Subcutaneous abdominal adipose tissue (tissue), 5 donors: ENCODE results near the gene SCARB1.

Source experiments
- H3K27ac ChIP-seq: one replicate; pipeline ENCODE4 v1.7.0; 2013; ENCODE audit warnings: low read depth, mild to moderate bottlenecking, inconsistent platforms, low read length, moderate library complexity
- H3K27me3 ChIP-seq, 5 donors: one replicate each; pipeline ENCODE4 v1.7.0; 2013; ENCODE audit warnings: low read length in 5 of 5, inconsistent platforms in 1 of 5; ENCODE audit not compliant: control insufficient read depth in 5 of 5, insufficient read depth in 4 of 5
- H3K36me3 ChIP-seq, 5 donors: one replicate each; pipeline ENCODE4 v1.7.0; 2013; ENCODE audit warnings: low read length in 5 of 5; ENCODE audit not compliant: control insufficient read depth in 5 of 5, insufficient read depth in 5 of 5
- H3K4me1 ChIP-seq, 5 donors: one replicate each; pipeline ENCODE4 v1.7.0; 2013; ENCODE audit warnings: low read length in 5 of 5, mild to moderate bottlenecking in 3 of 5, moderate library complexity in 1 of 5; ENCODE audit not compliant: control insufficient read depth in 5 of 5, insufficient read depth in 5 of 5
- H3K4me3 ChIP-seq, 5 donors: one replicate each; pipeline ENCODE4 v1.7.0; 2013; ENCODE audit warnings: low read length in 5 of 5, low read depth in 1 of 5
- H3K9ac ChIP-seq, 5 donors: one replicate each; pipeline ENCODE4 v1.7.0; 2013; ENCODE audit warnings: low read length in 5 of 5, mild to moderate bottlenecking in 4 of 5, moderate library complexity in 3 of 5
- H3K9me3 ChIP-seq, 5 donors: one replicate each; pipeline ENCODE4 v1.7.0; 2013; ENCODE audit warnings: low read length in 5 of 5; ENCODE audit not compliant: control insufficient read depth in 5 of 5
- donor health status: healthy.
- donor health status: healthy.
- donor health status: healthy.
- donor health status: healthy.
- donor health status: healthy.

Gene SCARB1

GRCh38 chr12:124822218-124822617 is 41.4 kb downstream of the SCARB1 start:
- Histone ChIP-seq H3K4me3 (no peak overlapping the region), H3K27me3 (no peaks in the 10 kb centered on the region), H3K4me1 (peaks cover 0 to 21% (median 13%) of the 10 kb centered on the region in 5 donors), H3K27ac (no peak overlapping the region), H3K9me3 (no peaks in the 10 kb centered on the region), H3K9ac (no peak overlapping the region), H3K36me3 (peaks cover 0 to 3% (median 0%) of the 10 kb centered on the region in 5 donors)

- Histone ChIP-seq H3K27ac (no peak overlapping the region), H3K4me3 (no peak overlapping the region), H3K9me3 (no peaks in the 10 kb centered on the region), H3K4me1 (peaks cover 0 to 21% (median 13%) of the 10 kb centered on the region in 5 donors), H3K9ac (no peak overlapping the region), H3K36me3 (peaks cover 0 to 8% (median 4%) of the 10 kb centered on the region in 5 donors), H3K27me3 (no peaks in the 10 kb centered on the region)
Measured at GRCh38 chr12:124821252-124822200, 42.1 kb downstream of the SCARB1 start.

DNA sequence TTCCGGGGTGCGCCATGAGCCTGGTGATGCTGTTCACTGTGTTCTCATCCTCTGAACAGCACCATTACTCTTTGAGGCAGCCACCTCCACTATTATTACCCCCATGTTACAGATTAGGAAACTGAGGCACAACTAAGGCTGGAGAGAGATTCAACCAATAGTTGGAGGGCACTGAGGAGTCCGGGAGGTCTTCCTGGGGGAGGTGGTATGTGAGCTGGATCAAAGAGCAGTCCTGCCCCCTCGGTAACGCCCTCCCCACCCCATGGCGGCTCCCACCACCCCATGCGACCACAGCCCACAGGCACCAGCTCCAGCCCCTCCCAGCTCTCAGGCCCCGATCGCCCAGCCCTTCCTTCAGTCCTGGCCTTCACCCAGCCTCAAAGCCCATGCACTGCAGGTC is 43.5 kb downstream of the SCARB1 start:
- Histone ChIP-seq H3K27me3 (no peaks in the 10 kb centered on the region), H3K36me3 (peaks cover 0 to 16% (median 13%) of the 10 kb centered on the region in 5 donors), H3K4me3 (no peak overlapping the region), H3K4me1 (peaks cover 0 to 21% (median 12%) of the 10 kb centered on the region in 5 donors), H3K9me3 (no peaks in the 10 kb centered on the region), H3K9ac (no peak overlapping the region), H3K27ac (no peak overlapping the region)

DNA sequence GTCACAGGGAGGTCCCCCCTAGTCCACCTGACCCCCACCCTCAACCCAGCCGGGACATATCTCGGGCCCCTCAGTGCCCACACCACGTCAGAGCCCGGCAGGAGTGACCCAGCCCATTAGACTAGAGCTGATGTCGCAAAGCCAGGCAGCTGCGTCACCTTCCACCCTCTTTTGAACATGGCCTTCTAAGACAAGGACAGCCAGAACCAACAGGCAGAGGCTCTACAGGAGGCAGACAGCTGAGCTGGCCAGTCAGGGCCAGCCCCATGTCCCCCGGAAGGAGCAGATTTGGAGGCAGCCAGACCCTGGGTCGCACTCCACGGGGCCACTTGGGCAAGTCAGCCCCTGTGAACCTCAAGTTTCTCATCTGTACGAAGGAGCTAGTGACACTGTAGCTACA is 44.1 kb downstream of the SCARB1 start:
- no peak overlapping the region for H3K4me3 ChIP-seq
- H3K9me3 ChIP-seq: no peaks in the 10 kb centered on the region
- H3K27ac ChIP-seq: no peak overlapping the region
- H3K36me3 ChIP-seq: peaks cover 0 to 23% (median 20%) of the 10 kb centered on the region in 5 donors
- H3K4me1 ChIP-seq: peaks cover 0 to 19% (median 12%) of the 10 kb centered on the region in 5 donors
- H3K27me3 ChIP-seq: no peaks in the 10 kb centered on the region
- no peak overlapping the region for H3K9ac ChIP-seq

DNA sequence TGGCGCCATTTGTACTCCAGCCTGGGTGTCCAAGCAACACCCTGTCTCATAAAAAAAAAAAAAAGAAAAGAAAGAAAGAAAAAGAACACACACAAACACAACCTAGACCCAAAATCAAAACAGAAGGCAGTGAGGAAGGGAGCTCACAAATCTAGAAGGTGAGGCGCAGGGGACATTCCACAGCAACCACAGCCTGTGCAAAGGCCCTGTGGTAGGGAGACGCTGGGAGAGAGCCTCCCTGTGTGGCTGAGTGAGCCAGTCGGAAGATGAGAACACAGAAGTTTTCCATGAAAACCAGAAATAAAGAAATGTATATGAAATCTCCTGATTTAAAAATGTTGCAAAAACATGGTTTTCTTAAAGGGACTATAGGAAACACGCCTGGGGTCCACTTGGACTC is 44.6 kb downstream of the SCARB1 start:
- Histone ChIP-seq H3K9me3 (no peaks in the 10 kb centered on the region), H3K4me1 (peaks cover 0 to 16% (median 9%) of the 10 kb centered on the region in 5 donors), H3K9ac (no peak overlapping the region), H3K27ac (no peak overlapping the region), H3K27me3 (no peaks in the 10 kb centered on the region), H3K36me3 (peaks cover 0 to 27% (median 24%) of the 10 kb centered on the region in 5 donors), H3K4me3 (no peak overlapping the region)

DNA sequence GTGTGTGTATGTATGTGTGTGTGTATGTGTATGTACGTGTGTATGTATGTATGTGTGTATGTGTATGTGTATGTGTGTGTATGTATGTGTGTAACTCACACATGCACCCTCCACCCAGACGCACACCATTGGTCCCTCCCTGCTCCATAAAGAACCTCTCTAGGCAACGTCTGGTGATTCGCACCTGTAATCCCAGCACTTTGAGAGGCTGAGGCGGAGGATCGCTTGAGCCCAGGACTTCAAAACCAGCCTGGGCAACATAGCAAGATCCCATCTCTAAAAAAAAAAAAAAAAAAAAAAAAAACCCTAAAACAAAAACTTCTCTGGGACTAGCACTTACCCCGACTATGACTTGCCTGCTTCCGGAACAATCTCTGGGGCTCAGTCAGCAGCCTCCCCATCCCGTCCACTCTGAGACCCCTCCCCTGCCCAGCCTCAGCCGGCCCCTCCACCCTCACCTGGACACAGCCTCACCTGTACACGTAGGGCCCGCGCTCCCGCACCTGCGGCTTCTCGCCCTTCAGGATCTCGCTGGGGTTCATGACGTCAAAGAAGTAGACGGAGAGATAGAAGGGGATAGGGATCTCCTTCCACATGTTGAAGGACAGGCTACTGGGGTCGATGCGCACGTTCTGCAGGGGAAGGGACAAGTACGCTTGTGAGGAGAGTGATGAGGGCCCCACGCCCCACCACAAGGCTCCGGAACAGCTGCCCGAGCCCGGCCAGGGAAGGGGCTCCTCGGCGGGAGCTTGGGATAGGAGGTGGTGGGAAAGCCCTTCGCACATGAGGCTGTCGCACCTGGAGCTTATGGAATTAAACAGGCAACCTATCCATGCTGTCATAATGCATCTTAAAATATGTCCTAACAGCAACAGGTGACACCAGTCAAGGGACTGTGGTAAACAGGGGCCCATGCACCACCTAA is 46.3 kb downstream of the SCARB1 start:
- Histone ChIP-seq H3K27me3 (no peaks in the 10 kb centered on the region), H3K4me1 (peaks cover 0 to 16% (median 9%) of the 10 kb centered on the region in 5 donors), H3K4me3 (no peak overlapping the region), H3K9ac (no peak overlapping the region), H3K36me3 (peaks cover 0 to 45% (median 41%) of the 10 kb centered on the region in 5 donors), H3K9me3 (no peaks in the 10 kb centered on the region), H3K27ac (no peak overlapping the region)

DNA sequence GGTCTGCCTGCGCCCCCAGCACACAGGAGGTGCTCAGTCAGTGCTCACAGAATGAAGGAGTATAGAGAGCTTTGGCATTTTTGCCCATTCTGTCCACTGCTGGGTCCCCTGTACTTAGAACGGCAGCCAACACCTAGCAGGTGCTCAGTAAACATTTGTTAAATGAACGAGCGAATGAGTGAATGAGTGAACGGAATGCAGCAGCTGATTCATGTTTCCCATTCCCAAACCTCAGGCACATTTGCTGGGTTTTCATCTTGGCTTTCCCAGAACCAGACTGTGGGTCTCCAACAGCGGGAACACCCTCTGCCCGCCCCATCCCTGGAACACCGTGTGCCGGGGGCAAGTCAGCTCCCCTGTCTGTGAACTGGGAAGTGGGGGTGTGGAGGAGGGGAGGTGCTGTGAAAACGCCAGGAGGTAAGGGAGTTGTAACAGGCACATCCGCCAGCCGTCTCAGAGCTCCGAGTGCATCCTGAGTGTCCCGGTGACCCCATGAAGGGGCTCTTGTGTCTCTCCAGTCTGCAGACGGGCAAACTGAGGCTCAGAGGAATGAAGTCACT is 47.3 kb downstream of the SCARB1 start:
- Histone ChIP-seq H3K27me3 (no peaks in the 10 kb centered on the region), H3K4me1 (peaks cover 0 to 15% (median 9%) of the 10 kb centered on the region in 5 donors), H3K9me3 (no peaks in the 10 kb centered on the region), H3K4me3 (no peak overlapping the region), H3K36me3 (peaks cover 0 to 54% (median 50%) of the 10 kb centered on the region in 5 donors), H3K9ac (no peak overlapping the region), H3K27ac (no peak overlapping the region)

DNA sequence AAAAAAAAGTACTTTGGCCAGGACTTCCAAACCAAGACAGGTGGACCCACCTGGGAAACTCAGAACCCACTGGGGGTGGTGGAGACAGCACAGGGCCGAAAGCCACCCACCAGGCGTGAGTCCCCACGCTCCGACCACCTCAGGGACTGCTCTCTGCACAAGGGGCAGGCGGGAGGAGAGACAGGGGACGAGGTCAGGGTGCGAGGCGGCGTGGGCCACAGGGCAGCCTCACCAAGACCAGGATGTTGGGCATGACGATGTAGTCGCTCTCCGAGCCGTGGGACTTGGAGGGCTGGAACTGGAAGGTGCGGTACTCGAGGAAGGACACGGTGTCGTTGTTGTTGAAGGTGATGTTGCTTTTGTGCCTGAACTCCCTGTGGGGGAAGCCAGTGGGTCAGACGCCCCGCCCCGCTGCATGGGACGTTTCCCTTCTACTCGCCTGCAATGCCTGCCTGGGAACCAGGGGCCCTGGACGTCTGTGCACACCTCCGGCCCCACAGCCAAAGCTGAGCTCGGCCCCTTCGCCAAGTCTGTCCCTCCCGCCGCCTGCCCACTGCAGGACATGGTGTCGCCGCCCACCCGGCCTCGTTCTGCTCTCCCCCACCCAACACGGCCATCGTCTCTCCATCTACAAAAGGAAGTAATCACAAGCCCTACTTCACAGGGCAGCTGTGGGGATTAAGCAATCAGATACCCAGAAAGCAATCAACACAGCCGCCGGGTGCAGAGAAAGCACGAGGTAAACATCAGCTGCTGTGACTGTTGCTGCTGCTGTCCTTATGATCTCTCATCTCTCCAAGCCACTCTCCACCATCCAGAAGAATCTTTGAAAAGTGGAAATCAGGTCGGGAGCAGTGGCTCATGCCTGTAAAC is 48.7 kb downstream of the SCARB1 start:
- Histone ChIP-seq H3K9ac (no peak overlapping the region), H3K4me3 (no peak overlapping the region), H3K4me1 (peaks cover 0 to 9% (median 5%) of the 10 kb centered on the region in 5 donors), H3K36me3 (peaks cover 0 to 66% (median 56%) of the 10 kb centered on the region in 5 donors), H3K27me3 (no peaks in the 10 kb centered on the region), H3K27ac (no peak overlapping the region), H3K9me3 (no peaks in the 10 kb centered on the region)

DNA sequence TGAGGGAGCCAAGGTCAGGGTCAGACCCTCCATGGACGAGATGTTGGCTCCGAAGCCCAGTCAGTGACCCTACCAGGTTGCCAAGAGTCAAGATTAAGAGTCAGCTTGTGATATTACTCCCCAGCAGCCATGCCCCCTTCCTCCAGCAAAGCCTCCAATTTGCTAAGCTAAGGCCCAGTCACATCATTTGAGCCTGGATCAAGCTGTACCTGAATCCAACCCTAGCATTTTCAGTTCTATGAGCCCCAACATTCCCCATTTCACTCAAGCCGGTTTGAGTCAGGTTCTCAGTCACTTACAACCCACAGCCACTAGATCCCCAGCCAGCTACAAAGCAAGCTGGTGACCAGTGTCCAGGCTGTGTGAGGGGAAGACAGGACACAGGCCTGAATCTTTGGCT is 49.9 kb downstream of the SCARB1 start:
- Histone ChIP-seq H3K9me3 (no peaks in the 10 kb centered on the region), H3K36me3 (peaks cover 0 to 73% (median 59%) of the 10 kb centered on the region in 5 donors)

More for the DNA sequence above, 49.9 kb downstream of the SCARB1 start:
- H3K4me3 ChIP-seq: no peak overlapping the region
- H3K27me3 ChIP-seq: no peaks in the 10 kb centered on the region
- H3K27ac ChIP-seq: no peak overlapping the region
- H3K9ac ChIP-seq: no peak overlapping the region
- peaks cover 0 to 9% (median 0%) of the 10 kb centered on the region in 5 donors for H3K4me1 ChIP-seq
